Activated T-cell treated with anti-CD3 and anti-CD28 coated beads for 24 hours (primary cell): ENCODE results near the gene ABCC11.

Experiments
- DNase-seq: peaks from one replicate; pipeline ENCODE4 v3.0.0-alpha.2; 2020; ENCODE audit warnings: low read depth

Gene ABCC11

DNA sequence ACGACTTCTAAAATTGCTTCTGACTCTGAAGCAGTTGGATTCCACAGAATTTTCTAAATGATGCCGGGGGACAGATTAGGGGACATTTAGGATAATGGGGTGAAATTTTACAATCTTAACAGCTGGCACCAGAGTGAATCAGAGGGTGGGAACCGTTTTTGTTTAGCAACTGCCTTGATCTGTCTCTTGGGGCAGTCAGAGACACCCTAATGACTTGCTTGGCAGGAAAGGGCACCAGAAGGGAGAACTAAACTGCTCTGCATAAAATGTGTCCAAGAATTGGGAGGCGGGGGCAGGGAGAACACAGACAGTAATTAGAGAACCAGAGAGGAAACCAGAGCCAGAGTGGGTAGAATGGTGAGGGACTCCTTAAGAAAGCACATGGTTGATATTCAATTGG lies 85.4 kb downstream of the ABCC11 start:
- no peak for DNase-seq

DNA sequence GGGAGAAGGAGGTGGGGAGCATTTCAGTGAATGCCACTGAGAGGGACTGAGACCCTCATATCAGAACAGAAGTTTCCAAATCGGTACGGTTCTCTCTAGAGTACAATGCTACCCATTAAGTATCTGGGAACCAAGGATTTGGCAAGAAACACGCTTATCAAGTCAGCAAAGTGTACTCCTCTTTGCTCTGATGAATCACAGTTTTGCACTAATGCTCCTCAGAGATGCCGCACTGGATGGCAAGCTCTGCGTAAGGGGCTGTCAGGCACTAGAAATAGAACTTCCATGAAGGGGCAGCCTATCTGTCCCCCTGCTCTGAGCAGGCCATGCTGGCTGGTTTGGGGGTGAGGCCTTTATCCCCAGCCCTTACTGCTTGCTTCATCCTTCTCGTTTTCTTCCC lies 86.8 kb downstream of the ABCC11 start:
- no peak for DNase-seq

DNA sequence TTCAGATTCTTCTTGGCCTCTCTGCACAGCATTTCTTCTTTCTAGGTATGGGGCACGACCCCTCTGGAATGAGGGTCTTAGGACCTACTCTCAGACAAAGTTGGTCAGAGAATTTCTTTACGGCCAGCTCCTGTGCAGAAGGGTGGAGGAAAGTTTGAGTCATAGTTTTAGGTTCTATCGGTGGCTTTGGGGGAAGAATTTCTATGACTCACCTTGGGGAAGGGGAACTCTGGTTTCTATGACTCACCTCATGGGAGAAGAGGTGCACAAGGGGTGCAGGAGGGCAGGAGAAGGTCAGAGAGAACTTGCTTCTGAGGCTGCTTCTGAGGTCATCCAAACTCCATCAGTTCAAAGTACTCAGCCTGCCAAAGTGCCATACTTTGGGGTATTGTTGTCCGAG lies 89.0 kb downstream of the ABCC11 start:
- DNase-seq = peak; percentile 50

DNA sequence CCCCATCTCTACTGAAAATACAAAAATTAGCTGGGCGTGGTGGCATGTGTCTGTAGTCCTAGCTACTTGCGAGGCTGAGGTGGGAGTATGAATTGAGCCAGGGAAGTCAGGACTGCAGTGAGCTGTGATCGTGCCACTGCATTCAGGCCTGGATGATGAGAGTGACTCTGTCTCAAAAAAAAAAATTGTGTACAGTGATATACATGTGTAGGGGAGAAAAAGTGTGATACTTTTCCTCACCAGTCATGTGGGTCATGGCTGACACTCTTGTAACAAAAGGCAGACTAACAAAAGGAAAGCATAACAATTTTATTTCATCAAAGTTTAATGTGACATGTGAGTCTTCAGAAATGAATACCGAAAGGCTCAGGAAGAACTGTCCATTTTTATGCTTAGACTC lies 89.5 kb downstream of the ABCC11 start:
- DNase-seq = no peak

DNA sequence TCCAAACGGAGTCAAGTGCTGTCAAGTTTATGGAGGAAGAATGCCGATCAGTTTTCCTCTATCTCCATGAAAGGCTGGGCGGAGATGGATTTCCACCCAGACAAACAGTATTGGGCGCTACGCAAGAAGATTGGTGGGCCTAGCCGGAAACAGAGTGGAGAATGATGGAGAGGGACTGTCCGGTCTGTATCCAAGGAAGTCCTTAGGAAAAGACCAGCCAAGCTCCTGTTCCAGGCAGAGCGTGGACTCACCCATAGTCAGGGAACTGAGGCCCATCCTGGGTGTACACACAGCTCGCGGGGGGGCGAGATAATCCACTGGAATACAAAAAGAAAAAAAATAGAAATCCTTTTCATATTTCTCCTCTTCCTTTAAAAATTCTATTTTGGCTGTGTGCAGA lies 90.0 kb downstream of the ABCC11 start:
- no peak for DNase-seq

DNA sequence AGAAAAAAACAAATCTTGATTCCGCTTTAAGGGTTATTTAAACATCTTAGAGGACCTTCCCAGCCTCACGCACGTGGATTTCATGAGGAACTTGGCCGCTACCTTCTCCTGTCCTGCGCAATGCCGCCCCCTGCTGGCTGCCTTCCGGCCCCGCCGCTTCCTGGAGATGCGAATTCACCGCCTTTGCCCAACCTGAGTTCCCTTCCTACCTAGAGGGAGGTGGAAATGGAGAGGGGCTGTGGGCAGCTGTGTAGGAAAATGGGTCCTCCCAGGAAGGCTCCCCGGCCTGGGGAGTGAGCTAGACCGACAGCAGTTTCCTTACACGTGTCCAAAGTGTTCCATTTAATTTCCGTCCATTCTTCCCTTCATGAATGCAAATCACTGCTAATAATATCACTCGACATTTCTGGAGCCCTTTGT lies 90.5 kb downstream of the ABCC11 start:
- peak; percentile 79 for DNase-seq

DNA sequence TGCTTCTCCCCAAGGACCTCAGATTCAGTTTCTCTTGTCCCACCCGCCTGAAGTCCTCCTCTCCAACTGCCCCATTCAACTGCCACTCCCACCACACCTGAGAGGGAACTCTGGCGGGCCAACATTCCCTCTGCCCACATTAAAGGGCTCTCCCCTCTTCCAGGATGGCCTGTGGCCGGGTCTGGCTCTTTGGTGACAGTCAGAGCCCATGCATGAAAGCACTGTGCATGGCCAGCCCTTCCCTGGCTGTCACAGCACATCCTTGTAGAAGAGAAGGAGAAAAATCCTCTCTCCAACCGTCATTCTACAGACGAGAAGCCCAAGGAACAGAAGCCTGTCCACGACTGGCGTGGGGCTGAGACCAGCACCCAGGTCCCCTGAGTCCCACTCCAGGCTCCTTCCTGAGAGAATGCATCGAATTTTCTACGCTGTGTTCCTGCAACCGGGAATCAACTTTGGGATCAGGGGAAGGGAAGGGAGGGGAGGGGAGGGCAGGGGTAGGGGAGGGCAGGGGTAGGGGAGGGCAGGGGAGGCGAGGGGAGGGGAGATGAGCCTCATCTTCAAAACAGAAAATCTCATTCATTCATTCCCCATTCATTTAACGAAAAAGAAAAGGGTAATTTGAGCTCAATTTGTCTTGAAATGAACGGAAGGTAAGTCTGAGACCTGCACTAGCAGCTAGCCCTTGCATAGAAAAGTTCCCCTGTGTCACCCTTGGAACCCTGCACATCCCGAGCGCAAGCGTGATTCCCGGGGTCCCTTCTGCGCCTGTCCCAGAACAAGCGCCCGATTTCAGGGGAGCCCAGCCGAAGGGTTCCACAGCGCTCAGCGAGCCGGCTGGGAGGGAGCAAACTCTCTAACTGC lies 91.2 kb downstream of the ABCC11 start, which contains the start of gene ABCC12:
ABCC12 (minus strand) TSS at position 68 of the 864 bp plus-strand sequence. CDS start 9,569 bp downstream, outside the sequence.
- no peak for DNase-seq

DNA sequence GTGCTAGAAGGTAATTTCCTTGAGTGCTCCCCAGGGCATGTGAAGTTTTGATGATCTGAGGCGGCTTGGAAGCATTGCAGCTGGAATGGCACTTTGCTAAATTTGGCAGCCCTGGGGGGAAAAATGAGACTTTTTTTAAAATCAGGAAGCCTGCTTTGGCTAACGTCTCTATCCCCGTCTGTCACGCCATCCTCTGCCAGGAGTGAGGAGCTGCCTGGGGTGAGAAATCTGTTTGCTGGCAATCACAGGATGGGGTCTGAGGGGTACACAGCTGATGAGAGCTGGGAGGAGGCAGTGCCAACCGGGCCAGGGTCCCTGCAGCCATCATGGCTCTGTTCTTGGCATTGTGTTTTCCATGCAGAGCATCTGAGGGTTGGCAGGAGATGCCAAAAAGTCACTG lies 93.6 kb downstream of the ABCC11 start:
- DNase-seq = no peak

DNA sequence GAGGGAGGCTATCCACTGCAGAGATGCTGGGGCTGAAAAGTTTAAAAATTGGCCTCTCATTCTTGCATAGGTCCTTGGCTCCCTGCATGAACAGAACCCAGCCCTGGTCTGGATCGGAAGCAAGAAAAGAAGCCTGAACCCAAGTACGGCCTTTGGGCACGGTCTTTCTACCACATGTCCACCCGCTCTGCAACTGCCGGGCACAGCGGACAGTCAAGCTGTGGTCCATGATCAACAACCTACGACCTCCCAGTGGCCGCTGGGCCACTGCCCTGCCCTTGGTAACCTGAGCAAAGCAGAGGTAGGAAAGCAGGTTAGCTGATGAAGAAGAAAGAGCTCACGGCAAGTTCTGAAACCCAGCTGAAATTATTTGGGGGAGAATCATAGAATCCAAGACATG lies 95.1 kb downstream of the ABCC11 start:
- DNase-seq = no peak

DNA sequence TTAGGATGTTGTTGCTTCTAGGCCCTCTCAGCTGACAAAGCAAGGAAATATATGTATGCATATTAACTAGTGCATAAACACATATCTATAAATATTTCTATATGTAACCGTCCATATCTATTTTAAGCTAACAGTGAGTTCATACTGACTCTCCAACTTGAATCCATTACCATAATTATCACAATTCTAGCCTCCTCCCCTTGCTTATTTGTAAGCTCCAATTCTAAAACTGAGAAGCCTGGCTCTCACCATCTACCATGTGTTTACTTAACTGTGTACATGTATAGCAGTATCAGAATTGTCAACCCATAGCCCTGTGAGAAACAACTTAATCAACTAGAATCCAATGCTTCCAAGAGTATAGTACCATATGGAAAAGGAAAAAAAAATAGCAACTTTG lies 96.6 kb downstream of the ABCC11 start:
- DNase-seq = no peak

DNA sequence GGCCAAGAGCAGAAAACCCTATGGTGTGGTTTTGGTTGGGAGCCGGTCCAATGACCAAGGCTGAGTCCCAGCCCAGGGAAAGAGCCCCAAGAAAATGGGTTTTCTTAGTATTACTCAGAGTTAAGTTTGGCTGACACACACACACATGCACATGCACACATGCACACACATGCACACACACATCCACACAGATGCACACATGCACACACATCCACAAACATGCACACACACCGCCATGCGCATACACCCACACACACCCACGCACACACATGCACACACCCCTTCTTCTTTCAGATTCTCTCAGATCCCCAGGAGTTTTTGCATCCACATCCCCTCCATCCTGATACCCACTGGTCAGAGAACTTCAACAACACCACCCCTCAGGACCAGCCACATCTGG lies 100.6 kb downstream of the ABCC11 start:
- no peak for DNase-seq

DNA sequence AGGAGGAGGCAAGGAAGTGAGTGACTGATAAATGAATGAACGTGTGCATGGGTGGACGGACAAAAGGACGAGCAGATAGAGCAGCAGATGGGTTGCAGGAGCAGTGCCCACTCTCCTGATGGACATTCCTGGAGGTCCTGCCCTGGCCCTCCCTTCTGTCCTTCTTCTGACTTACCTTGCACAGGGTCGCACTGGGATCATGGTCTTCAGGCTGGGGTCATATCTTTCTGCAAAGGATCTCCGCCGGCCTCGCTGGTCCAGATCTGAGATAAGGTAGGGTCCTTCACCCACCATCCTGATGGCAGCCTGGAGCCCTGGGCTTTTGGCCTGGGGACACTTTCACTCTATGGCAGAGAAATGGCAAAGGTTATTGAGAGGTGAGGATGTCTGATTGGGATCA lies 101.2 kb downstream of the ABCC11 start:
- DNase-seq = no peak

DNA sequence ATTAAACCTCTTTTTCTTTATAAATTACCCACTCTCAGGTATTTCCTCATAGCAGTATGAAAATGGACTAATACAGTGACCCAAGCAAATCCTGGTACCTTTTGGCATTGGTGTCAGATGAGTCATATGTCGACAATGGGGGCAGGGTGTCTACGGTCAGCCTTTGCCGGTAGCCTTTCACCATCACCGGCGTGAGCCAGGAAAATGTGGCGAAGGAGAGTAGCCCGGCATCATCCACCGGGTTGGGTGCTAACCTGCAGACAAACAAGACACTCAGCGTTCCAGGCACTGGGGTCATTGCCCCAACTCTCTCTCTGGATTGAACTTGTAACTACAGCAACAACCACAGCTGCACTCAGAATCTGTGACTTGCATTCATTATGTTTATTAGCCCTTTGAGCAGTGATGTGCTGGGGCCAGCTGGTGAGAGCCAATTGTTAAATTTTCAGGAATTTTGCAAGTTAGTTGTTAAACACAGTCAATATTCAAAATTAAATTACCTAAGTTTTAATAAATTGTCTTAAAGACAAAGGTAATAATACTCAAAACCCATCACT lies 103.4 kb downstream of the ABCC11 start:
- no peak for DNase-seq

DNA sequence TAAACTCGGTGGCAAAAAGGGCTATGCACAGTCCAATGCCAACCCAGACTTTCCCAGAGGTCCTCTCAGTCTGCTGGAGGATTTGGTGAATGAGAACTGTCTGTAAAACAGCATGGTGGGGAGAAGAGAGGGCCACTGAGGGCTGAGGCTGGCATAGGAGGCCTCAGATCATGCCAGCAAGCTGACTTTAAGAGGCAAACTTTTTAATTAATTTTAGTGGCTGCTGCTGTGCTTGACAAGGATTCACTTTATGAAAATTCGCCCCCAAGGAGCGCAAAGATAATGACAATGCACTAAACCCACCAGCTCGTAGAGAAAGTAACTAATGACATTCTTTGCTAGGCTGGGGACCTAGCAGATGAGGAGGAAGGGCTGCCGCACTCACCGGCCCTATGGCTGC lies 106.5 kb downstream of the ABCC11 start:
- no peak for DNase-seq

DNA sequence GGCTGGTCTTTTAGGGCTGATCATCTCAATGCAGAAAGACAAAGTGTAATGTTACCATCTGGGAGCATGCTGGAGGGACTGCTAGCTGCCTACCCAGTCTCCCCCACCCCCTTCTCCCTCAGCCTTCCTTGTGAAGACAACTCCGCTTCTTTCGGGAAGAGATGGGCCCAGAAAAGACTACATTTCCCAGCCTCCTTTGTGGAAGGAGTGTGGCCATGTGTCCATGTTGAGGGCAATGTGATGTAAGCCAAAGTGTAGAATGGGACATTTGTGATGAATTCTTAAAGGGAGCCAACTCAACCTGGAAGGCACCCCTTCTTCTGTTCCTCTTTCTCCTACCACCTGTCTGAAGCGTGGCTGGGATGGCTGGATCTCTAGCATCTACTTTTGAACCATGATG lies 107.8 kb downstream of the ABCC11 start:
- DNase-seq = no peak

DNA sequence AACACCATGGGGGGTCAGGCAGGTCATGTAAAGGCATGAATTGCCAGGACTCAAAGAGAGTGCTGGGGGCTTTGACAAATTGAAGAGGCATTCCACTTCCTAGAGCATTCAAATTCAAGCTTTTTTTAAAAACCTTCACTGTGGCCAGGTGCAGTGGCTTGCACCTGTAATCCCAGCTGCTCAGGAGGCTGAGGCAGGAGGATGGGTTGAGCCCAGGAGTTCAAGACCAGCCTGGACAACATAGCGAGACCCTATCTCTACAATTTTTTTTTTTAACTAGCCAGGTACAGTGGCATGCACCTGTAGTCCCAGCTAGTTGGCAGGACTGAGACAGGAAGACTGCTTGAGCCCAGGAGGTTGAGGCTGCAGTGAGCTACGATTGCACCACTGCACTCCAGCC lies 108.8 kb downstream of the ABCC11 start:
- DNase-seq = no peak

DNA sequence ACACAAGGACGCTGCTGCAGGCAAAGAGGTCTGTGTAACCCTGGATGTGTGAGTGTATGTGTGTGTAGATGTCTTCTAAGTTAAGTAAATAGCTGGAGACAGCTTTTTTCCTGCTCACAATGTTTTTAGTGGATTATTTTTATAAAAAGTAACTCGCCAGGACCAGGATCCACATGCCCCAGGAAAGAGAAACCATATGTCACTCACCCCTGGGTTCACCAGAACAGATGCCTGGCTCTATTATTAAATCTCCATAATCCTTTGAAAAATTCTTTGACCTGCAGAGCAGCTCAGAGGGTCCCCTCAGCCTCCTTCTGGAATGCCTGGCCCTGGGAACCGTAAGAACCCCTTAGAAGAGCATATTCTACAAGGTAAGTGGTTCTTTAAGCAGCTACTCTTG lies 109.5 kb downstream of the ABCC11 start:
- no peak for DNase-seq

DNA sequence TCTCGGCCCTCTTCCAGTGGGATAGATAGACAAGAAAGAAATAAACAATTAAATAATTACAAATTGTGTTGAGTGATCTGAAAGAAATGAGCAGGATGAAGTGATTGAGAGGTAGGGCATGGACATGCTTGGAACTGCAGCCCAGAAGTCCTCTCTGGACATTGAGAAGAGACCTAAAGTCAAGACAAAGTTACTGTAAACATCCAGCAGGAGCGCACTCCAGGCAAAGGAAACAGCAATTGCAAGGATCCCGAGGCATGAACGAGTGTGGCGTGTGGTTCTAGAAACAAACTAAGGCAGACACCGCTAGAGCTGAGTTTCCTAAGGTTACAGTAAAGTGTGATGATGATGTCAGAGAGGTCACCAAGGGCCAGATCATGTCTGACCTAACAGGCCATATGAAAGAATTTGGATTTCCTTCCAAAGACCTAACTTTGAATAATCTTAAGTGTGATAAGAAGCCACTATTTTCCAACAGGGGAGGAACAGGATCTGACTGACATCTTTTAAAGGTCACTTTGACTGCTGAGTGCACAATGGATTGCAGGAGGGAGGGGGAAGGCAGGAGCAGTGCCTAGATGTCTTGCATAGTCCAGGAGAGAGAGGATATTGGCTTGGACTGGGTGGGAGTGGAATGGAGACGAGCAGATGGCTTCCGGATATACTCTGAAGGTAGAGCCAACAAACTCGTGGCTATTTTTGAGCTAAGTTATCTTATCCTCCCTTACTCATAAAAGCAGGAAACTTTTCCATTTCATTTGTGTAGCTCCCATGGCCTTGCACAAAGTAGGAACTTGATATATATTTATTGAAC lies 110.6 kb downstream of the ABCC11 start:
- no peak for DNase-seq

DNA sequence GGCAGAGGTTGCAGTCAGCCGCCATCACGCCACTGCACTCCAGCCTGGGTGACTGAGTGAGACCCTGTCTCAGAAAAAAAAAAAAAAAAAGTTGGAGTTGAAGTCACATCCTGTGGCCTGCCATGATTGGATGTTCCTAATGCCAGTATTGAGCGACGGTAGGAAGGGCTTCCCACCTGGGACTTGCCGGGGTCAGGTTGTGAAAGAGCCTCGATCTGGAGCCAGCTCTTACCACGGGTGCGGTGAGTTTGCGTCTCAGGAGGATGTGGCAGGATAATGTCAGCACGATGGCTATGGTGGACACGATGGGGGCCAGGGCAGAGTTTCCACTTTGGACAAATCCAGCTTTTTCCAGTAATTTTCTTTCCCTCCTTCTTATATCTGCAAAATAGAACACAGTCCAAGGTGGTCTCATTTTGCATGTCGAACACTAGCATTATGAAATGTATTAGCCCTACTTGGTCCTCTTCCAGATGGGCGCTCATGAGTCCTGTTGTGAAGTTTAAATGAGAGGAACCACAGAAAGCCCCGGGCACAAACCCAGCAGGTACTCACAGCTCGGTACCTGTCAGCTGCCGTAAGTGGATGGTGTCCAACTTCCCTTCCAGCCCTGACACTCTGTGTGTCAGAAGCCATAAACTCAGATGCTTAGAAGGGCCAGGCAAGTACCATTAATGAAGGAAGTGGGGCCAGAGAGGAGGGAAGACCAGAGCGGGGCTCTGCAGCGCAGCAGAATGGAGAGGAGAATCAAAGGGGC lies 113.7 kb downstream of the ABCC11 start:
- DNase-seq = no peak

DNA sequence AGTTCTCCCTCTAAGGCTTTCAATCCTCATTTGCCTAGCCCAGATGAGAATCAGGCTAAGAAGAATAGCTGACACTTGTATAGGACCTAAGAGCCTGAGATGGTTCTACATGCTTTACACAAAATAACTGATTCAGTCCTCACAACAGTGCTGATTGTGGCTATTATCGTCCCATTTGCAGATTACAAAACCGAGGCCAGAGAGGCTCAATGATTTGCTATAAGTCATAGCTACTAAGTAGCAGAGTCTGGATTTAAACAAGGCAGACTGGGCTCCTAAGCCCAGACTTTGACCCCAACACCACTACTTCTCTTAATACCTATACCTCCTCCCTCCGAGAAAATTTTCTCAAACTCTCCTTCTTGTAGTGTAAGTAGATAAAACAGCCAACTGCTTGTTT lies 114.6 kb downstream of the ABCC11 start:
- no peak for DNase-seq

DNA sequence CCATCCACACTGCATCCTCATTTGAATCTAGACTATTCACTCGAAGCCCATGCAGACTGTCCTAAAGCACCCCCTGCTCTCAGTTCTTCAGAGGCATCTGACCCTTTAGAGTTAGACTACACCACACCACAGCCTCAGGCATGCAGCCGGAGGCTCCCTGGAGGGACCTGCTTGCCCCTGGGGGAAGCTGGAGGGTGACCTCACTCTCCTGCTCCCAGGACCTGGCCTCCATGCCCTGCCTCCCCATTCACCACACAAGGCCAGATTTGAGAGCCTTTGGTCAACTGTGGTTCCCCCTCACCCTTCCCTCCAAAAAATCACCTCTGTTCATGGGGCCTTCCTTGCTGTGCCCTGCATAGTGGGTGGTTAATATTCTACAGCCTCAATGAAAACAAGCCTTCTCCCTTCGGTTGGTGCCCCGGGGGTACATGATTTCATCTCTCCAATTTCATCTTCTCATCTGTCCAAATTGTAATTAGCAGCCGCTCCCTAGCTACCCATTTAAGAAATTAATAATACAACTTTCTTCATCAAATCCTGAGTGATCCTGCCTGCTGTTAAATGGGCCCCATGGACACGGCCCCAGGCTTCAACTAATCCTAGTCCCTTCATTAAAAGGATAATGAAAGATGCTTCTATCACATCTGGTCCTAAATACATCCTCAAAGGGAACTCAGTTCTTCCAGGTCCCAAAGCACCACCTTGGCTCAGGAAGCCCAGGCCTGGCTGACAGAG lies 116.0 kb downstream of the ABCC11 start:
- no peak for DNase-seq

DNA sequence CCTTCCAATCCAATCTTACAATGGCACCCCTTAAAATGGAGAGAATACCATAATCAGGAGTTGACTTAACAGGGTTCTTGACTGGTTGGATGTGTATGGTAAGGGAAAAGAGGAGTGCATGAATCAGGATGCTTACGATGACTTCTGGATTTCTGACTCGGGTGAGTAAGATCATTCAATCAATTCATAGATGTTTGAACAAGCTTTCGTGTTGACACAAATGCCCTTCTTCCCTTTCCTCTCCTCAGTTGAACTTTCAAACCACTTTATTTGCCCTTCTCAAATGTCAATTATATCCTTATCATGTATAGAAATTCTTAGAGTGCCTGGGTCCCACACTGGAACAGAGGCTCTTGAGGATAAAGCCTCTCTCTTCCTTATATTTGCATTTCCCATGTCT lies 117.4 kb downstream of the ABCC11 start:
- DNase-seq = no peak
